ENCODE measurements around the gene CIT.

DNA sequence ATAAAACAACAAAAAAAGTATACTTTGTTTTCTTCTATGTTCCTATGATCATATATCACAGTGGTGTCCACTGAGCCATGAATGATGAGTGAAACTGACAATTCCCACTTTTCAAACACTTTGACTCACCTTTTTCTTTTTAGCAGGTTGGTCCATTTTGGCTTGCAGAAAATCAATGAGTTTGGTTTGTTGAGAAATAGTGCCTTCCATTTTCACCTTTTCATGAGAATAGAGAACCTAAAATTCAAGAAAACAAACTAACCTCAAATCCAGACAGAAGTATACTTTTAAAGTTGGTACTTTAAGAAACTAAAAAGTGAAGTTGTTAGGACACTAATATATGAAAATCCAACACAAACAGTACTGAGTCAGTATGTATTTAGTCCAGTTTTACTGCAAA, 156.8 kb downstream of the CIT start:
- TF ChIP-seq, protein P1, sequence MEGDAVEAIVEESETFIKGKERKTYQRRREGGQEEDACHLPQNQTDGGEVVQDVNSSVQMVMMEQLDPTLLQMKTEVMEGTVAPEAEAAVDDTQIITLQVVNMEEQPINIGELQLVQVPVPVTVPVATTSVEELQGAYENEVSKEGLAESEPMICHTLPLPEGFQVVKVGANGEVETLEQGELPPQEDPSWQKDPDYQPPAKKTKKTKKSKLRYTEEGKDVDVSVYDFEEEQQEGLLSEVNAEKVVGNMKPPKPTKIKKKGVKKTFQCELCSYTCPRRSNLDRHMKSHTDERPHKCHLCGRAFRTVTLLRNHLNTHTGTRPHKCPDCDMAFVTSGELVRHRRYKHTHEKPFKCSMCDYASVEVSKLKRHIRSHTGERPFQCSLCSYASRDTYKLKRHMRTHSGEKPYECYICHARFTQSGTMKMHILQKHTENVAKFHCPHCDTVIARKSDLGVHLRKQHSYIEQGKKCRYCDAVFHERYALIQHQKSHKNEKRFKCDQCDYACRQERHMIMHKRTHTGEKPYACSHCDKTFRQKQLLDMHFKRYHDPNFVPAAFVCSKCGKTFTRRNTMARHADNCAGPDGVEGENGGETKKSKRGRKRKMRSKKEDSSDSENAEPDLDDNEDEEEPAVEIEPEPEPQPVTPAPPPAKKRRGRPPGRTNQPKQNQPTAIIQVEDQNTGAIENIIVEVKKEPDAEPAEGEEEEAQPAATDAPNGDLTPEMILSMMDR (conservative IDR thresholded peaks at IDR 0.05; ENCODE audit: low read depth, low read length): no peak
- TF ChIP-seq EZH2 (IDR thresholded peaks at IDR 0.05; ENCODE audit: low read length, unreplicated experiment) (no peak), EZH2phosphoT487 (IDR thresholded peaks at IDR 0.05; ENCODE audit: borderline replicate concordance, low read length) (no peak)
